Activated CD4-positive, alpha-beta T cell treated with anti-CD3 and anti-CD28 coated beads, Interleukin-2, Interleukin-6, amounts not matched to agents 100 ng/mL and 50 ng/mL, durations not matched to agents 16 hours and 8 hours (primary cell): Measurements from ENCODE around the gene PDE6C.
A peak's percentile ranks its signal among the peaks of the same experiment; 100 is the strongest.
"Not testable (repeated sequence)": the region's sequence is repeated elsewhere in the genome, so short reads cannot be mapped to it uniquely, and the experiment has no call there.

Source experiments
- DNase-seq: peaks from one replicate; pipeline ENCODE4 v3.0.0-alpha.2; 2020

PDE6C gene

DNA sequence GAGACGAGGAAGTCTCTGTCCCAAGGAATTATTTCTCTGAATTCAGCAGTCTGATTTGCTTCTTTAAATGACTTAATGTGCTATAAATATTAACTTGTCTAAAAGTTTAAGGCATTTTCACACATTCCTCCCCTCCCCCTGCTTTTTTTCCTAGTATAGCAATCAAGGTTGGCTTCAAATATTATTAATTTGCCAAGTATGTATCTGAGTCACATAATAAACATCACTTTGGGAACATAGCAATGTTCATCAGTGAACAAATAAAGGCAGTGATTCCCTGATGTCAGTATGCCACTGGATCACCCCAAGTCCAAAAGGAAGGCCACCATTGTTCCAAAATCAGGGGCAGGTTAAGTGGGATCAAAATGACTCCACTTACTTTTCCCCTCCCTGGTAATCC lies 40.5 kb downstream of the PDE6C start:
- DNase-seq = no peak

DNA sequence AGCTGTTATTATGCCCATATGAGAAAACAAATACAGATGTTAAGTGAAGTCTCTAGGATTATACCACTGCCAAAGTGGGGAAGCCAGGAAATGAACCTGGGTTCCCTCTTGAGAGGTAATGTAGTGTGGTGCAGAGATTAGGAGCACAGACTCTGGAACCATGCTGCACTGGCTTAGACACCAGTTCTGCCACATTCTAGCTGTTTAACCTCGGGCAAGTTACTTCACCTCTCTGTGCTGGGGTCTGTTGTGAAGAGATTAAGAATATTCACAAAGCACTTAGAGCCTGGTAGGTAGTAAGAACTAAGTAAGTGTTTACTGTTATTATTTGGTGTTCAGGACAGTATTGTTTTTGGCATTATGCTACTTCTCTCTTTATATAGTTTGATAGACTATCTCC lies 41.9 kb downstream of the PDE6C start:
- no peak for DNase-seq

DNA sequence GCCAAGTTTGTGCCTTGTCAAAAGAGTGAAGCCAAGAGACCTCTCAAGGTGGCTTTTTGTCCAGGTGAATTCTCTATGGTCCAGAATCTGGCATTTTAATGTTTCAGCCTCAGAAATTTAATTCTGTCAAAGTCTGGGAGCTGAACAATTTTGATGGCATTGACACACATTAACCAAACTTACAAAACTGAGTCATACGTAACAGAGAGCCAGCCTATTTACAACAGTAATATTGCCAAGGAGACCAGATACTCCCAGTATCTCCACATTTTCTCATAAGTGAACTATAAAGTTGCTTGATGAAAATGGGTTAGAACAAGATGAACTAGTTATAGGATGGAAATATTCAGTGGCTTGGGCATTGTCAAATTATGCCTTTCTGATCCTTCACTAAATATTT lies 43.8 kb downstream of the PDE6C start:
- DNase-seq = no peak

DNA sequence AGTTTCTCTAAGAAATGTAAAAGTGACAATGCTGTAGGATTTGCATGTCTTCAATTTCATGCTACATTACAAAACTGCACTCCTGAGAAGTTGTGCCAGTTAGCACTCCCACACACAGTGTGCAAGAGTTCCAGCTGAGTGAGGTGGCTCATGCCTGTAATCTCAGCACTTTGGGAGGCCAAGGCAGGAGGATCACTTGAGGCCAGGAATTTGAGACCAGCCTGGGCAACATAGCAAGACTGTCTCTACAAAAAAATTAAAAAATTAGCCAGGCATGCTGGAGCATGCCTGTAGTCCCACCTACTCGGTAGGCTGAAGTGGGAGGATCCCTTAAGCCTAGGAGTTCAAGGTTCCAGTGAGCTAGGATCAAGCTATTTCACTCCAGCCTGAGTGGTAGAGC lies 45.4 kb downstream of the PDE6C start:
- no peak for DNase-seq

DNA sequence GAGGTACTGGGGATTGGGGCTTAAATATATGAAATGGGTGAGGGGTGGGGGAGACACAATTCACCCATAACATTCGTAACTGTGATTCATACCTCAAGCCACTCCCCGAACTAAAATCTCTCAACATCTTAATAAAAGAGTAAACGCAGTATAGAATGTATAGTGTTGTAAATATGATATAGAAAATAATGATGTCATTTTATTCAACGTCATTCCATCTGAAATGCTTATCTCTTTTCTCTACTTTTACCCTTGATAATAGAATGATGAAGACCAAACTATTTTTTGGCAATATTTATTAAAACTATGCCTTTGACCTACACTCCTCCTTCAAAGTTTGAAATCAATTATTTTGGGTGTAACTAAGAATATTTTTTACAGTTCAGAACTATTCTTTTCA lies 53.7 kb downstream of the PDE6C start:
- DNase-seq = no peak

DNA sequence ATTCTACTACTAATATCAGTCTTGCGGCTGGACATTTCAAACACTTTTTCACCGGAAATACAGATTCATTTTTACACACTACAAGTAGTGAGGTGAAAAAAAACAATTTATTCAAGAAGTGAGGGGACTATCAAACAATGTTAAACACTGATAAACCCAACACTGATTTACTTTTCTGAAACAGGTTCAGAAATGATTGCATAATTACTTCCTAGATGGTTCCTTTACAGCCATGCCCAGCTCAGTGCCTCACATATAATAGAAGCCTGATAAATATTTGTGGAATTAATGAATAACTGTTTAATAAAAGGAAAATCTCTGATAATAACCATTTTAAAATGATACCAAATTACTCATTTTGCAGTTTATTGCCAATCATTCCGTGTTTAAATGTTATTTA lies 55.5 kb downstream of the PDE6C start:
- DNase-seq = no peak

DNA sequence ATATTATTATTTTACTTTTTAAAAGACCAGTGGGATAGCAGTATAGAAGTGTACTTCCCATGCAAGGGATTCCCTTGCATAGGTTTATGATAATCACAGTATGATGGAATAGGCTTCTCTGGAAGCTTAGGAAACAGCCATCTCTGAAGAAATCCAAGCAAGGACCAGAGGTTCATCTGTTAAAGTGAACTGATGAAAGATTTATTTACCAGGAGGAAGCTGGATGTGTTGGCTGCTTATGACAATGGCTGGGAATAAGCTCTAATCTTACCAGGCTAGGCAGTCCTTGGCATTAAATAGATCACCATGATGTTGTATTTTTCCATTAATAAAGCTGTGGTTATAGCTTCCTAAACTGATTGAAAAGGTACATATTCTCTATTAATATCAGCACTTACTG lies 58.0 kb downstream of the PDE6C start:
- no peak for DNase-seq

DNA sequence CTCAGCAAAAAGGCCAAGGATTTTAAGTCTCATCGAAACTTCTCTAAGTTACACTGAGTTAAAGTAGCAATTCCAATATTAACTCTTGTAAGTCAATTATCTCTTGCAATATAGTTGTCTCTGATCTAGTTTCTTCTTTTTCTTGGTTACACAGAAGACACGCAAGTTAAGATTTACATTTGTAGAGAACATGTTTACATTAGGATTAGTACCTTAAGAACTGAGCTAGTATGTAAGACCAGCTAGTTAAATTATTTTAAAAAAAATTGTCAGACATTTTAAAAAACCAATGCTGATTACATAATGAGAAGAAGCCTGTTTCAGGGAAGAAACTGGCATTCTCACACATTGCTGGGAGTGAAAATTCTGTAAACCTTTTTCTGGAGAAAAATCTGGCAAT lies 58.7 kb downstream of the PDE6C start:
- no peak for DNase-seq

DNA sequence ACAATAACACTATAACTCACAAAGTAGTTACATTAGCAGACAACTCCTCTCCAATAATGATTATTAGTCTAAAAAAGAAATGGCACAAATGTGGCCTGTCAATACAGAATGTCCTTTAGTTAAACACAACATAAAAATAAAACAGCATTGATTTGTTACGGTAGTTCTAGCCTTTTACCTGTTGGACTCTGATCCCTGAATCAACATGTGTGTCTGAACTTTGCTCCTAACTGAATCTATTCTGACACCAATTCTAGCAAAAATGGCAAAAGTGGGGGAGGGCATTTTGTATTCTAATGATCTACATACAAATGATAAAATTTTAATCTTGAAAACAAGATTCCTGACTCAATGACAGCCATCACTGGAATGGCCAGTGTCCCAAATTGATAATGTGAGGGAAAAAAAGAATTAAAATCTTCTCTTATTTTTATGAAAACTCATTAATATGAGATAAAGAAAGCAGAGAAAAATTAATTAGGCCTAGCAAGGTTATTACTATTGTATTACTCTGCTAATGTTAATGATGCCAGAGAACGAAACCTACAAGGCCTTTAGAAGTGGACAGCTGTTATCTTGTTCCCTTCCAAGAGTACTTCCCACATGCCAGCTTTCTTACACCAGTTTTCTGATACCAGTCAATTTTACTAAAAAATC lies 59.8 kb downstream of the PDE6C start:
- DNase-seq = no peak

DNA sequence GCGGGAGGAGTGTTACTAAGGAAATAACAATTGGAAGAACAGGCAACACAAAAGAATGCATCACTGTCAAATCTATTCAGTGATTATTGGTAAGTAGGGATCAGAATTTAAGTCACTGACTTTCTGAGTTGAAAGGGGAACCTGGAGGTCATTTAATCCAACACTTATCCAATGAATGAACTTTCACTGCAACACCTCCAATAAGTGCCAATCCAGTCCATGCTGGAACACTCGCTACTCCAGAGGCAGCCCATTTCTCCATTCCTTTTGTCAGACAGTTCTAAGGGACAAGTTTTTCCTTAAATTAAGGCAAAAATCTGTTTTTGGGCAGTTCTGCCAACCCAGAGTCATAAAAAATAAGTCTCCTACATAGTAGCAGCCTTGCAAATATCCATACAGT lies 60.6 kb downstream of the PDE6C start:
- no peak for DNase-seq

DNA sequence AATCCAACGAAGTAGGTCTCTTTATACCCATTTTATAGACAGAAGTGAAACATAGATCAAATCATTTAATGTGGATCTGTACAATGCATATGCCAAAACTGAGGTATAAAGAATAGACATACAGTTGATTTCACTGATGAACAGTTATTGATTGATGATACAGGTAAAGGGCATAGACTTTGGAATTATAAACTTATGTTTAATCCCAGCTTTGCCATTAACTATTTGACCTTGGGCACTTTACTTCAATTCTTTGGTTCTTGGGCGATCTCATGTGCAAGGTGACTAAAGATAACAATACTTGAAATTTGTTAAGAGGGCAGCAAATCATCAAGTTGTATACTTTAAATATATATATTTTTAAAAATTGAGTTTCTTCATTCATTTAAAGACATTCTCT lies 61.5 kb downstream of the PDE6C start:
- no peak for DNase-seq

DNA sequence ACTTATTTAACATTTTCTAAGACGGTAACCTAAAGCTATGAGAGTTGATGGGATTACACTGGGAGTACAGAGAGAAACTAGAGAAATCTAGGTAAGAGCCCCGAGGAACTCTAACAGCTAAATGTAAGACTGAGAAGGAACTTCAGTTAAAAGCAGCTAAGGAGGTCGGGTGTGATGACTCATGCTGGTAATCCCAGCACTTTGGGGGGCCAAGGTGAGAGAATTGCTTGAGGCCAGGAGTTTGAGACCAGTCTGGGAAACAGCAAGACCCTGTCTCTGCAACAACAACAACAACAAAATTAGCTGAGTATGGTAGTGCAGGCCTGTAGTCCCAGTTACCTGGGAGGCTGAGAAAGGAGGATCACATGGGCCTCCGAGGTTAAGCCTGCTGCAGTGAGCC lies 66.0 kb downstream of the PDE6C start:
- DNase-seq = no peak

DNA sequence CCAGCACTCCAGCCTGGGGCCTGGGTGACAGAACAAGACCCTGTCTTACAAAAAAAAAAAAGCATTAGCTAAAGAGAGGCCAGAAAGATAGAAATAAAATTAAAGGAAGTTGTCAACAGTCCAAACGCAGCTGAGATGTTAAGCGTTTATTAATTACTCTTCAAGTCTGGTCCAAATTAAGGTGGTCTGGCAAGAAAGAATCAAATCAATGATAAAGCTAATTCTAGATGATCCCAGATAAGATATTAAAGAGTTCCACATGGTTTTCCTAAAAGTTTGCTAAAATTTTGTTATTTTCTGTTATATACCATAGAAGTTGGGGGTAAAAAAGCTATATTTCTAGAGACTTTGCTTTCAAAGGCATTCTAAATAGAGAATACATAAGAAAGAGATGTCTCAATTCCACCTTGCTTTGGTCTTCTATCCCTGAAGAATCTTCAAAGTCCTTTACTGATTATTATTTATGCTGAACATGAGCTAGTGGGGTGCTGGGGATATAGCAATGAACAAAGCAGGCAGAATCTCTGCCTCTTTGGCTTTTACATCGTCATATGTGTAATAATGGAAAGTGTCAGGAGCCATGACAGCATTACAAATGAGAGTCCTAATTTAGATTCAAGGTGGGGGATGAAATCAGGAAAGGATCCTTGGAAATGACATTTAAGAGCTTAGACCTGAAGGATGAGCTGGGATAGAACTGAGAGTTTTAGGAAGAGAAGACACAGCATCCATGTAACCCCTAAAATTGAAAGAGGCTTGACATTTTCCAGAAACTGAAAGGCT lies 66.7 kb downstream of the PDE6C start:
- DNase-seq = no peak

DNA sequence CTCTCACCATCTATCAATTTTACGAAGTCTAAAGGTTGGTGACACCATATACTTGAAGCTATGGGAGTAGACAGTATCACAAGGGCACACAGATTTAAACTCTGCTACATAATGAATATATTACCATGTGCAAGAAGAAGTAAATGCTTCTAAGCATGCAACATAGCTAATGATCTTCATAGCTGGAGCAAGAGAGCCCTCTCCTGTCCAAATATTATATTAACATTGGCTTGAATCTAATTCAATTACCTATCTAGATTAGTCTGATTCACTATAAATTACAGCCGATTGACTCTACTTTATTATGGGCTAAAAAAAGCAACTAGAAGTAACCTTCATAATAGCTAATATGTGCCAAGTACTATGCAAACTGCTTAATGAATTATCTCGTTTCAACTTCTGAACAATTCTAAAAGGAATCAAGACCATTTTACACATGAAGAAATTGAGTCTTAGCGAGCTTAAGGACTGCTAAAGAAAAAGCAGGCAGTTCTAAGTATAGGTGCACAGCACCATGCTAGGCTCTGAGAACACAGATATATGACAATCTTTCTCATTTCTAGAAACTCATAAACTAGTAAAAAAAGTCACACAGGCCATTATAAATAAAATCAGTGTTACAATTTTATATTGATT lies 68.2 kb downstream of the PDE6C start:
- peak; percentile 13 for DNase-seq

DNA sequence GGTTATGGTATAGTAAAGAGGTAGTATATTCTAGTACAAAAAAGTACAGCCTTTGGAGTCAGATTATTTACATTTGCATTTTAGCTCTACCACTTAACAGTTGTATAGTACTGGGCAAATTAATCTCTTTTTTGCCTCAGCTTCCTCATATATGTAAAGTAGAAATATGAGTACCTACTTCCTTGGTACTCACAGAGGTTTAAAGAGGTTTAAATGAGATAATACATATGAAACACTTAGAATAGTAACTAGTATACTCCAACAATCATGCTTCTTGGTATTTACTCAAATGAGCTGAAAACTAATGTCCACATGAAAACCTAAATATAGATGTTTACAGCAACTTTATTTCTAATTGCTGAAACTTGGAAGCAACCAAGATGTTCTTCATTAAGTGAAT lies 75.4 kb downstream of the PDE6C start:
- DNase-seq = no peak

DNA sequence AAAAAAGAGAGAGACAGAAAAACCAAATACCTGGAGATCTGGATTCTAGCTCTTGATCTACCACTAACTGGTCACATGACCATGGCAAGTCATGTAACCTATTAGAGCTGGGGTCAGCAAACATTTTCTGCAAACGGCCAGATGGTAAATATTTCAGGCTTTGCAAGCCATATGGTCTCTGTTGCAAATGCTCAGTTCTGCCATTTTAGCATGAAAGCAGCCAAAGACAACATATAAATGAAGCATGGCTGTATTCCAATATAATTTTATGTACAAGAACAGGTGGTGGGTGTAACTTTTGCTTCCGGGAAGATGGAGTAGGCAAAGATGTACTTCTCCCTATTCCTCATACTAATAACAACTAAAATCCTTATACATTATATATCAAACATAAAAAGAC lies 83.4 kb downstream of the PDE6C start:
- DNase-seq = no peak

DNA sequence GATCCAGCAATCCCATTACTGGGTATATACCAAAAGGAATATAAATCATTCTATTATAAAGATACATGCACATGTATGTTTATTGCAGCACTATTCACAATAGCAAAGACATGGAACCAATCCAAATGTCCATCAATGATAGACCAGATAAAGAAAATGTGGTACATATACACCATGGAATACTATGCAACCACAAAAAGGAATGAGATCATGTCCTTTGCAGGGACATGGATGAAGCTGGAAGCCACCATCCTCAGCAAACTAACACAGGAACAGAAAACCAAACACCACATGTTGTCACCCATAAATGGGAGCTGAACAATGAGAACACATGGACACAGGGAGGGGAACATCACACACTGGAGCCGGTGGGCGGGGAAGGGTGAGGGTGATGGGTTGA lies 84.2 kb downstream of the PDE6C start:
- not testable (repeated sequence) for DNase-seq

DNA sequence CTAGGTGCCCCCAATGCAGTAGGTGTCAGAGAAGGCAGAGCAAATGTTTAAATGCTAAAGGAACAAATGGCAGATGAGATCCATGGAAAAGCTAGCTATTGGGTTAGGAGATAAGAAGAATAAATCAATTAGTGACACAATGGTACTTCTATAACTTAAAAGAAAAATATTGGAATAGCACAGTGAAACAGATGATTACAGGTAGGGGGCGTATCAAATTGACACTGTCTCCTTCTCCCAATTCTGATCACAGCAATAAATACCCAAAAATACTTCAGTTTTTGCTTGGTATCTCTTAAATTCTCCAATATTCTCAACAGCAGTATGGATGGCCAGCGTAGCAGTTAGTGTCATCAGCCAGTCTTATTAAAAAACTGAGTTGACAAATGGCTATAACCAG lies 84.9 kb downstream of the PDE6C start:
- DNase-seq = no peak

DNA sequence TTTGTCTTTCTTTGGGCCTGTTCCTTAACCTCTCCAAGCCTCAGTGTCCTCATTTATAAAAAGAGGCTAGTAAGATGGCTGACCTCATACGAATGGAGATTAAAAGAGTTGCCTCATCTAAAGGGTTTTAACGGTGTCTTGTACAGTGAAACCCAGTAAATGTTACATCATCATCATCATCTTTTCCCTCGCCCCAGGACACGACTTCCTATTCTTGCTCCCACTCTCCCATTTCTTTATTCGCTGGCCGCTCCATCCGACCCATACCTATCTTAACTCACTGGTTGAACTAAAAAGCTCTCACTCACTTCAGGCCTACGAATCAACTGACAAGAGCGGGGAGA lies 89.5 kb downstream of the PDE6C start:
- DNase-seq = peak; percentile 9

DNA sequence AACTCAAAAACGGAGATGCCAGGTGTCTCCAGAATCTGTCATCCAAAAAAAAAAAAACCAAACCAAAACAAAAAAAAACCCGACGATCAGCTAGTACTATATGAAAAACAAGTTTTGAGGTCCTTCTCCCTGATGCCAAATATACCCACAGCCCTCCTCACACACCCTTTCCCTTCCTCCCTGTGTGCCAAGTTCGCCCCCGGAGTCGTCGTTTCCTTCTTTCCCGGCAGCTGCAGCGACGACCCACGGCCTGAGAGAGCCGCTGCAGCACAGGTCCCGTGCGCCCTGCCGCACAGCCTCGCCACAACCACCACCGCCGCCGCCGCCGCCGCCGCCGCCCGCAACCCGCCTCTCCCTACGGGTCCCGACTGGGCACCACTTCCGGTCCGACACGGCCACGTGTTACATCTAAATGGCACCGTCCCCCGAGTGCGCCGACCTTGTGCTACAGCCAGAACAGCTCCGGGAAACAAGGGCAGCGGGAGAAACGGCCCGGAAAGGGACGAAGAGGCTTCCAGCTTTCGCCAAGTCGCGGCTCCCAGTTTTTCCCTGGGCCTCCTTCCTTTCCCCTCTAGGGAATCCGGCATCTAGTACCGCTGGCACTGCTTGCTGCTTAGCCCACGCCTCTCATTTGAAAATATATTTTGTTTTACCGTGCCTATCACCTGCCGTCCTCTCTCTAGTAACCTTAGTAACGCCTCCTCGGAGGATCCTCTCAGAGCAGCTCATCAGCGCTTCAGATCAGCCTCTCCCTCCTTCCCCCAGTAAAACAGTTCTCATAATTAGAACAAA lies 90.1 kb downstream of the PDE6C start, which contains the start of gene FRA10AC1:
Gene FRA10AC1 (minus strand): TSS at position 383 of the 792 bp plus-strand sequence. CDS start 2,486 bp downstream, outside the sequence.
- DNase-seq = peak; percentile 92

DNA sequence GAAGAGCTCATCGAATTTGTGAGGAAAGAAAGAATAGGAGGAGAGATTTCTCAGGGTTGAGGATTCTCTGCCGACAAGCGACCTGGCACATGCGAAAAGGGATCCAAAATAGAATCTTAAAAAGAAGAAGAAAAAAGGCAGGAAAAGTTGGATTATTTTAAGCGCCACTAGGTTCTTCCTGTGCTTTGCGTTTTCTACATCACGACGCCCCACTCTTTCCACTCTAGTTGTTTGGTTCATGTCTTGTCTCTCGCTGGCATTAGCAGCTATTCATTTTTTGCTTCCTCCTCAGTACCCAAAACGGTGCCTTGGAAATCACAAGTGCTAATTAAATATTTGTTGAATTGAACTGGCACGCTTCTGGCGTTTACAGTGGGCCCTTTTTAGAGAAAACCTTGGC lies 90.7 kb downstream of the PDE6C start:
- peak; percentile 27 for DNase-seq

DNA sequence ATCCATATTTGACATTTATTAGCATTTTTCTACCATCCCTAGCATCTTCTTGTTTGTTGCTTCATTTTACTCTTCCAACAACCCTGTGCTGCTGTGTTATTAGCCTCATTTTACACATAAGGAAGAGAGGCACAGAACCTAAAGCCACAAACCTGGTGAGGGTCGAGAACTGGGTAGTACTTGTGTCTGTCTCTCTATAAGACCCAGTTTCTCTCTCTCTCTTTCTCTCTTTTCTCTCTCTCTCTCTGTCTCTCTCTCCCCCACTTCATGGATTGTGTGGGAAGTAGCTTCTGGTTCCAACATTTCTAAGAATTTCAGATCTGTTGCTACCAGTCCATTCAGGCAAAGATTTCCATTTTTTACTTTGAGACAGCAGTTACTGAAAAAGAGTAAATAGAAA lies 91.5 kb downstream of the PDE6C start:
- DNase-seq = no peak

DNA sequence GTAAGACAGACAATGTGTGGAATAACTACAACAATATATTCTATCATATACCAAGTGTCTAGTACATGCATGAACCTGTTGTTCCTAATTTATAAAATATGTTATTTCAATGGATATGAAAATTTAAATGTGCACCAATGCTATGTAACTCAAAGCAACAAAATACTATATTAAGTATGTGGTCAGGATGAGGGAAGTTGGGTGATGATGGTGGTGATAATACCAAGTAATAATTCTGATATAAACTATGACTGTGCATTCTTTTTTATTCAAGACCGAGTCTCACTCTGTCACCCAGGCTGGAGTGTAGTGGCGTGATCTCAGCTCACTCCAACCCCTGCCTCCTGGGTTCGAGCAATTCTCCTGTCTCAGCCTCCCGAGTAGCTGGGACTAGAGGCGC lies 92.1 kb downstream of the PDE6C start:
- no peak for DNase-seq

DNA sequence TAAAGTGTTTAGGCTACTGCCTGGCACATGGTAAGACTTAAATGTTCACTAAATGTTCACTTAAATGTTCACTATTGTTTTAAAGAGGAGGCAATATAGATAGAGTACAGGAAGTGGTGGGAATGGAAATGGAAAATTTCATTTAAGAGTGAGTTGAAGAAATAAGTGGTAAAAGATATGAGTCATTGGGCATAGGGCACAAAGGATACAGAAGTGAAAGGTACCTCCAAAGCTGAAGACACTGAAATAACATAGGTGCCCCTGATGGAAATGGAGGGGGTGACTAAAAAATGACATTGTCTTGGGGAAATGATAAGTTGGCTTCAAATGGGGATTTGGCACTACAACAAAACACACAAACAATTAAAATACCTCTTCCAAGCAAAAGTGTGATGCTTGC lies 95.3 kb downstream of the PDE6C start:
- DNase-seq = peak; percentile 28
